ENCODE data around the gene ROR2. TPM values are rescaled to one million over a fixed set of nuclear protein-coding genes. Genes with fewer than 3 reads are reported as not detected.
A peak's percentile ranks its signal among the peaks of the same experiment; 100 is the strongest.

ROR2 gene
- polyA plus RNA-seq, 6 donors from 2014 or later, result 0.05 TPM; not detected in 5

DNA sequence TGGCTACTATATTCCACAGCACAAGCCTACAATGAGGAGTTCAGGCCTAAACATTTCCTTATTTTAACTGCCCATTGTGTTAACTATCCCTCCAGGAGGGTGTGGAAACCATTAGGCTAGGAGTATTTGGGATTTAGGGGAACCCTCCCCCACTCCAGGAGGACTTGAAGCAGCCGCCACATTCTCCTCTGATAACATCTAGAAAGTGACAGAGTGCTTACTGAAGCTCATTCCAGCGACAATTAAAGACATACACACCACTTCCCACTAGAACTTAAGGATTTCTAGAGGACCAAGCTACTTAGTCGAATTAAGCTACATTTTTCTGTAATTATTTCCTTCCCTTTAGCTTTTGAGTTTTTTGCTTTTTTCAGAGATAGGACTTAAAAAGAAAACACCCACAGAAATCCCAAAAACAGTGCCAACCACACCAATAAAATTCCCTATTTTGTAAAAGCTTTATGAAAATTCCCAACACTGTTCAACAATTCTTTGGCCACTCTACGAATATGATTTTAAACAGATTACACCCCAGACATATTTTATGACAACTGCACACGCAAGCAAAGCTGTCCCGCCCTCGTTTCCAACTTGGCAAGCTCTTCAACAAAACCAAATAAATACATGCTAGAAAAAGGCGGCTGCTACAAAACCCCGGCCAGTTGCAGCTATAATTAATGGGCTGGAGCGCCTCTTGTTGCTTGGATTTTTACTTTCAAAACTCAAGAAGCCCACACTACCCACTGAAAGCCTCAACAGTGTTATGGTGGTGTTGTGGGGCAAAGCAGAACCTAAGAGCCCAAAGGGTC lies 4.5 kb downstream of the ROR2 start:
- Mint-ChIP-seq H3K4me1 (peaks cover 2 to 4% (median 3%) of the 10 kb centered on the region in 3 donors), H3K27me3 (peaks cover 38 to 63% (median 59%) of the 10 kb centered on the region in 3 donors), H3K27ac (no peak overlapping the region), H3K36me3 (no peaks in the 10 kb centered on the region), H3K9me3 (peaks cover 0 to 4% (median 0%) of the 10 kb centered on the region in 7 donors), H3K4me3 (no peak overlapping the region)
- ATAC-seq (ENCODE audit: low read depth in 2 of 2), result no peak
- DNase-seq, result no peak

GRCh38 chr9:91944711-91945110 lies 5.3 kb downstream of the ROR2 start:
- peaks cover 36 to 60% (median 59%) of the 10 kb centered on the region in 3 donors for H3K27me3 Mint-ChIP-seq
- H3K4me1 Mint-ChIP-seq, result peaks cover 0 to 2% (median 0%) of the 10 kb centered on the region in 3 donors
- peak overlapping the region in 1 of 6 donors; percentile 65 for H3K27ac Mint-ChIP-seq
- peaks cover 0 to 4% (median 0%) of the 10 kb centered on the region in 7 donors for H3K9me3 Mint-ChIP-seq
- DNase-seq, result no peak
- H3K36me3 Mint-ChIP-seq, result no peaks in the 10 kb centered on the region
- ATAC-seq (ENCODE audit: low read depth in 2 of 2), result no peak
- no peak overlapping the region for H3K4me3 Mint-ChIP-seq

GRCh38 chr9:91943478-91944470 lies 6.3 kb downstream of the ROR2 start:
- peaks cover 36 to 60% (median 59%) of the 10 kb centered on the region in 3 donors for H3K27me3 Mint-ChIP-seq
- no peak overlapping the region for H3K27ac Mint-ChIP-seq
- DNase-seq, result no peak
- peaks cover 0 to 2% (median 0%) of the 10 kb centered on the region in 3 donors for H3K4me1 Mint-ChIP-seq
- H3K4me3 Mint-ChIP-seq, result no peak overlapping the region
- peaks cover 0 to 4% (median 0%) of the 10 kb centered on the region in 7 donors for H3K9me3 Mint-ChIP-seq
- ATAC-seq (ENCODE audit: low read depth in 2 of 2), result no peak
- H3K36me3 Mint-ChIP-seq, result no peaks in the 10 kb centered on the region

GRCh38 chr9:91942201-91942600 lies 7.8 kb downstream of the ROR2 start:
- Mint-ChIP-seq H3K4me1 (no peaks in the 10 kb centered on the region), H3K27ac (no peak overlapping the region), H3K4me3 (no peak overlapping the region), H3K27me3 (peaks cover 32 to 53% (median 51%) of the 10 kb centered on the region in 3 donors), H3K9me3 (peaks cover 0 to 4% (median 0%) of the 10 kb centered on the region in 7 donors), H3K36me3 (no peaks in the 10 kb centered on the region)
- DNase-seq, result no peak
- no peak for ATAC-seq (ENCODE audit: low read depth in 2 of 2)

- Mint-ChIP-seq H3K4me1 (no peaks in the 10 kb centered on the region), H3K27ac (no peak overlapping the region), H3K27me3 (peaks cover 23 to 45% (median 42%) of the 10 kb centered on the region in 3 donors), H3K9me3 (peaks cover 0 to 4% (median 0%) of the 10 kb centered on the region in 7 donors), H3K4me3 (no peak overlapping the region), H3K36me3 (no peaks in the 10 kb centered on the region)
- no peak for DNase-seq
- no peak for ATAC-seq (ENCODE audit: low read depth in 2 of 2)
Observed at GRCh38 chr9:91939978-91940377, 10.1 kb downstream of the ROR2 start.

GRCh38 chr9:91937727-91938126 lies 12.3 kb downstream of the ROR2 start:
- peaks cover 0 to 5% (median 2%) of the 10 kb centered on the region in 7 donors for H3K9me3 Mint-ChIP-seq
- peaks cover 7 to 33% (median 21%) of the 10 kb centered on the region in 3 donors for H3K27me3 Mint-ChIP-seq
- DNase-seq (no peak), ATAC-seq (ENCODE audit: low read depth in 2 of 2) (no peak)
- no peak overlapping the region for H3K27ac Mint-ChIP-seq
- no peaks in the 10 kb centered on the region for H3K4me1 Mint-ChIP-seq
- H3K36me3 Mint-ChIP-seq, result no peaks in the 10 kb centered on the region
- H3K4me3 Mint-ChIP-seq, result no peak overlapping the region

GRCh38 chr9:91937056-91937455 lies 13.0 kb downstream of the ROR2 start:
- no peak for DNase-seq
- Mint-ChIP-seq H3K9me3 (peaks cover 3 to 9% (median 3%) of the 10 kb centered on the region in 7 donors), H3K4me3 (no peak overlapping the region), H3K27ac (no peak overlapping the region), H3K4me1 (no peaks in the 10 kb centered on the region), H3K36me3 (no peaks in the 10 kb centered on the region), H3K27me3 (peaks cover 7 to 26% (median 16%) of the 10 kb centered on the region in 3 donors)
- ATAC-seq (ENCODE audit: low read depth in 2 of 2), result no peak

DNA sequence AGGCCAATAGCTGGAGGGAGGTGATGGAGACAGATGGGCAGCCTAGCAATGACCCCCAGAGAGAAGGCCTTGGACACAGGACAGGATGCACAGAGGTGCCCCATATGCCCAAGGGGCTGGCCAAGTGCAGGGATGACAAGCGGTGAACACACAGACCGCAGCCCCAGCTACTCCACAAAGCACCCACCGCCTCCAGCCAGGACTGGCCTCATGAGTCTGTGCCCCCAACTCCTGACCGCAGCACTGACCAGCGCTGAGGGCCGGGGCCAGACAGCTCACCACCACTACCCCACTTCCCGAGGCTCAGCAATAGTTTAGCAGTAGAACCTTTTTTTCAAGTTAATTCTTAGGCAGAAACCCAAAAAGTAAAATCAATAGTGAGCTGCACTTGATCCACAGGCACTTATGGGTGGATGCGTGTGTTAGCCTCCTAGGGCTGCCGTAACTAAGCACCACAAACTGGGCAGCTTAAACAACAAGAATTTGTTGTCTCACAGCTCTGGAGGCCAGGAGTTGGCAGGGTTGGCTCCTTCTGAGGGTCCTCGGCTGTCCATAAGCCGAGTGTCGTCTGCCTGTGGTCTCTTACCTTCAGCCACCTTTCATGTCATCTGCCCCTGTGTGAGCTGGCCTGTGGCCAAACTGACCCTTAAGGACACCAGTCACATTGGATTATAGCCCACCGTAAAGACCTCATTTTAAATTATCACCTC lies 14.1 kb downstream of the ROR2 start:
- Mint-ChIP-seq H3K27me3 (peaks cover 0 to 18% (median 16%) of the 10 kb centered on the region in 3 donors), H3K27ac (no peak overlapping the region), H3K36me3 (peaks cover 0 to 6% of the 10 kb centered on the region in 2 donors), H3K4me3 (no peak overlapping the region), H3K9me3 (peaks cover 4 to 20% (median 13%) of the 10 kb centered on the region in 7 donors), H3K4me1 (no peaks in the 10 kb centered on the region)
- no peak for ATAC-seq (ENCODE audit: low read depth in 2 of 2)
- DNase-seq, result no peak

DNA sequence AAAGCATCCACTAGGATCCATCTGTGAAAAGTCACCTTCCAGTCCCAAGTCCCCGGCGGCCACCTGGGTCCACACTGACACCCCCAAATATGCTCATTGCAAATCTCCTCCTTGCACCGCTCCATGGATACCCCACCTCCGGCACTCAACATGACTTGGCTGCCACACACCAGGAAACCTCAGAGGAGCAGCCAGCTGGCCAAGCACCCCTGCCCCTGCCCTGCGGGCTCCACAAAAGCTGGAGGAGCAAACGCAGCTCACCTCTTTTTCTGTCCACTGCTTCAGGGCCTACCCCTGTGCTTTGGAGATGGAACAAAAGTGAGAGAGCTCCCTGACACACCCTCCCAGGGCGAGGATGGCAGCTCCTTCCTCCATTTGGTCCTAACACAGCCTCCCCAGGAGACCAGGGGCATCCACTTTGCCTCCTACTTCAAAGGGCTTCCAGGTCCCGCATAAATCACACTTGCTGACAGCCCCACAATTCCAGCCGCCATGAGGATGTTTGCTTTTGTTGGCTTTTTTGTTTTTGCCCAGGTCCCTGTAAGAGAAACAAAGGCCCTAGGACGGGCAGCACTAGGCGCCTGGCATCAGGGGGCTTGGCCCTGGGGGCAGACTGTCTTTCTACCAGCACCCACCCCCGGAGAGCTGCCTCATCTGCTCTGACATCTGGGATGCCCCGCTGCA lies 14.8 kb downstream of the ROR2 start:
- no peaks in the 10 kb centered on the region for H3K4me1 Mint-ChIP-seq
- no peak overlapping the region for H3K27ac Mint-ChIP-seq
- DNase-seq (no peak), ATAC-seq (ENCODE audit: low read depth in 2 of 2) (no peak)
- H3K27me3 Mint-ChIP-seq, result peaks cover 0 to 18% (median 16%) of the 10 kb centered on the region in 3 donors
- H3K36me3 Mint-ChIP-seq, result peaks cover 6% of the 10 kb centered on the region in 2 donors
- H3K4me3 Mint-ChIP-seq, result no peak overlapping the region
- H3K9me3 Mint-ChIP-seq, result peaks cover 8 to 27% (median 20%) of the 10 kb centered on the region in 7 donors

DNA sequence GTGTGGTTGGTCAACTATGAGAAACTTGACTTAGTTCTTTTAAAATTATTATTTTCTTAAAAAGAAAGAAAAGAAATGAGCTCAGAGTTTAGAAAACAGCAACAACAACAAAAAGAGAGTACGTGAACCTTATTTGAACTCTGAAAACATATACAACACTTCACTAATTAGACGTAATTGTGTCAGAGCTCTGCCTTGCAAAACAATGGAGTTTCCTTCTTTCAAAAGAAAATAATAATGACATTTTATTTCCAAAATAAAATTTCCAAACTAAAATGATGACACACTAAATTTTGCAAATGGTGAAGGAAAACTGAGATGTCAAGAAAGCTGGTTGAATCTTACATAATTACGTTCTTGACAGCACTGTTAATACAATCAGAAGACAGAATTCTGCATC lies 15.4 kb downstream of the ROR2 start:
- H3K4me1 Mint-ChIP-seq, result no peaks in the 10 kb centered on the region
- H3K36me3 Mint-ChIP-seq, result peaks cover 6 to 10% of the 10 kb centered on the region in 2 donors
- no peak for ATAC-seq (ENCODE audit: low read depth in 2 of 2)
- DNase-seq, result no peak
- no peak overlapping the region for H3K4me3 Mint-ChIP-seq
- H3K9me3 Mint-ChIP-seq, result peaks cover 9 to 33% (median 24%) of the 10 kb centered on the region in 7 donors
- H3K27ac Mint-ChIP-seq, result no peak overlapping the region
- peaks cover 0 to 18% (median 16%) of the 10 kb centered on the region in 3 donors for H3K27me3 Mint-ChIP-seq

DNA sequence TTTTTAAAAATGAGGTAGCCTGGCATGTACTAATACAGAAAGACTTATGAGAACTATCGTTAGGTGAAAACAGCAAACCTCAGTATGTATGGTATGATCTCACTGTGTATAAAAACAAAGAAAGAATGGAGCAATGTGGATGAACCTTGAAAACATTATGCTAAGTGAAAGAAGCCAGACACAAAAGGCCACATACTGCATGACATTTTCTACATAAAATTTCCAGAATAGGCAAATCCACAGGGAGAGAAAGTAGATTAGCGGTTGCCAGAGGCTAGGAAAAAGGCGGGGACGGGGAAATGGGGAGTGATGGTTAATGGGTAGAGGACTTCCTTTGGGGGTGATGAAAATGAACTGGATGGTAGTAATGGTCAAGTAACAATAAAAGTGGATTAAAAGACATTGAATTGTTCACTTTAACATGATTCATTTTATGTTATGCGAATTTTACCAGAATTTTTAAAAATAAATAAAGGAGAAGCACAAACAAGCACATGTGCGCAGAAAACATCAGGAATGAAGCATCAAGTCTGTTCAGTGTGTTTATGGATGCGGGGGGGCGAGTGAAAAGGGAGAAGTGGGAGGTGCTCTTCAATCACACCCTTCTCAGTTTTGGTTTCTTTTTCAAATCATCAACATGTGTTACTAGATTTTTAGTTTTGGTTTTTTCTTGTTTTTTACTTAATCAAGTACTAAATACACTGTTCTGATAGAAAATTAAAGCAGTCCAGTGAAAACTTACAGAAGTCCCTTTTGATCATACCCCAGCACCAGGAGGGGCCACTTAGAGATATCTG lies 16.3 kb downstream of the ROR2 start:
- H3K27ac Mint-ChIP-seq, result peak overlapping the region in 1 of 6 donors; percentile 0
- H3K27me3 Mint-ChIP-seq, result peaks cover 0 to 18% (median 15%) of the 10 kb centered on the region in 3 donors
- no peaks in the 10 kb centered on the region for H3K4me1 Mint-ChIP-seq
- DNase-seq (no peak), ATAC-seq (ENCODE audit: low read depth in 2 of 2) (no peak)
- H3K4me3 Mint-ChIP-seq, result no peak overlapping the region
- peaks cover 6 to 10% of the 10 kb centered on the region in 2 donors for H3K36me3 Mint-ChIP-seq
- peaks cover 9 to 42% (median 33%) of the 10 kb centered on the region in 7 donors for H3K9me3 Mint-ChIP-seq

GRCh38 chr9:91930475-91930874 lies 19.6 kb downstream of the ROR2 start:
- H3K27ac Mint-ChIP-seq, result no peak overlapping the region
- no peak for ATAC-seq (ENCODE audit: low read depth in 2 of 2)
- DNase-seq, result no peak
- peaks cover 9 to 52% (median 34%) of the 10 kb centered on the region in 7 donors for H3K9me3 Mint-ChIP-seq
- peaks cover 0 to 14% (median 0%) of the 10 kb centered on the region in 3 donors for H3K27me3 Mint-ChIP-seq
- no peak overlapping the region for H3K4me3 Mint-ChIP-seq
- peaks cover 6 to 10% of the 10 kb centered on the region in 2 donors for H3K36me3 Mint-ChIP-seq
- no peaks in the 10 kb centered on the region for H3K4me1 Mint-ChIP-seq

All from naive B cell (primary cell).